Liver (tissue), 3 donors: ENCODE measurements around the gene USO1.

Source experiments
- GABPA ChIP-seq, 2 donors: IDR thresholded peaks in 1 of 2; conservative IDR thresholded peaks in 1 of 2; 2 replicates each; pipeline ENCODE4 v1.6.1; 2016; ENCODE audit warnings: antibody characterized with exemption in 2 of 2, mild to moderate bottlenecking in 1 of 2, moderate library complexity in 1 of 2
- REST ChIP-seq: IDR thresholded peaks from 2 replicates; pipeline ENCODE4 v1.6.1; 2016; ENCODE audit warnings: antibody characterized with exemption, mild to moderate bottlenecking
- RXRA ChIP-seq, 2 donors: IDR thresholded peaks; 2 replicates each; pipeline ENCODE4 v1.6.1; 2017 to 2018; ENCODE audit warnings: antibody characterized with exemption in 2 of 2, mild to moderate bottlenecking in 1 of 2
- SP1 ChIP-seq: IDR thresholded peaks from 2 replicates; pipeline ENCODE4 v1.6.1; 2018; ENCODE audit warnings: antibody characterized with exemption, mild to moderate bottlenecking
- TF ChIP-seq, protein P1 (sequence below): fragments of 150-350 bp; IDR thresholded peaks from 2 replicates; pipeline ENCODE4 v1.5.1; 2017; ENCODE audit warnings: improper control_type of control experiment, low read depth, low read length; ENCODE audit not compliant: missing input control
- TF ChIP-seq, protein P2 (sequence below): IDR thresholded peaks from 2 replicates; pipeline ENCODE4 v1.6.1; 2016; ENCODE audit warnings: antibody characterized with exemption
- donor health status: healthy.
- donor health status: healthy.

- TF ChIP-seq, protein P1, sequence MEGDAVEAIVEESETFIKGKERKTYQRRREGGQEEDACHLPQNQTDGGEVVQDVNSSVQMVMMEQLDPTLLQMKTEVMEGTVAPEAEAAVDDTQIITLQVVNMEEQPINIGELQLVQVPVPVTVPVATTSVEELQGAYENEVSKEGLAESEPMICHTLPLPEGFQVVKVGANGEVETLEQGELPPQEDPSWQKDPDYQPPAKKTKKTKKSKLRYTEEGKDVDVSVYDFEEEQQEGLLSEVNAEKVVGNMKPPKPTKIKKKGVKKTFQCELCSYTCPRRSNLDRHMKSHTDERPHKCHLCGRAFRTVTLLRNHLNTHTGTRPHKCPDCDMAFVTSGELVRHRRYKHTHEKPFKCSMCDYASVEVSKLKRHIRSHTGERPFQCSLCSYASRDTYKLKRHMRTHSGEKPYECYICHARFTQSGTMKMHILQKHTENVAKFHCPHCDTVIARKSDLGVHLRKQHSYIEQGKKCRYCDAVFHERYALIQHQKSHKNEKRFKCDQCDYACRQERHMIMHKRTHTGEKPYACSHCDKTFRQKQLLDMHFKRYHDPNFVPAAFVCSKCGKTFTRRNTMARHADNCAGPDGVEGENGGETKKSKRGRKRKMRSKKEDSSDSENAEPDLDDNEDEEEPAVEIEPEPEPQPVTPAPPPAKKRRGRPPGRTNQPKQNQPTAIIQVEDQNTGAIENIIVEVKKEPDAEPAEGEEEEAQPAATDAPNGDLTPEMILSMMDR = no peak
- no peak for TF ChIP-seq GABPA (IDR thresholded peaks at IDR 0.05 in 1 of 2, conservative IDR thresholded peaks at IDR 0.05 in 1 of 2)
- no peak for TF ChIP-seq SP1
- TF ChIP-seq, protein P2, sequence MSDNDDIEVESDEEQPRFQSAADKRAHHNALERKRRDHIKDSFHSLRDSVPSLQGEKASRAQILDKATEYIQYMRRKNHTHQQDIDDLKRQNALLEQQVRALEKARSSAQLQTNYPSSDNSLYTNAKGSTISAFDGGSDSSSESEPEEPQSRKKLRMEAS = no peak
- no peak for TF ChIP-seq REST
- no peak for TF ChIP-seq RXRA (IDR thresholded peaks at IDR 0.05)
Observed at GRCh38 chr4:75698162-75698962, 26.0 kb upstream of the USO1 start.
